HFF-Myc (cell line): ENCODE data around the gene KRT23.

Experiments used
- DNase-seq: peaks from one replicate; pipeline ENCODE4 v3.0.0-alpha.2; 2011; ENCODE audit warnings: low read depth; ENCODE audit errors: extremely low read depth
- H3K4me3 ChIP-seq: replicated peaks from 2 replicates; pipeline ENCODE4 v1.5.1; 2011; ENCODE audit warnings: low read depth, mild to moderate bottlenecking, control low read depth, low read length
- TF ChIP-seq, protein P1 (sequence below): IDR thresholded peaks from 2 replicates; pipeline ENCODE4 v1.5.1; 2012; ENCODE audit warnings: mild to moderate bottlenecking, low read depth, low read length, control low read depth; ENCODE audit errors: missing control alignments

Gene KRT23

GRCh38 chr17:40961591-40961990, 24.1 kb upstream of the KRT23 start:
- no peak overlapping the region for H3K4me3 ChIP-seq
- no peak for DNase-seq
- TF ChIP-seq, protein P1, sequence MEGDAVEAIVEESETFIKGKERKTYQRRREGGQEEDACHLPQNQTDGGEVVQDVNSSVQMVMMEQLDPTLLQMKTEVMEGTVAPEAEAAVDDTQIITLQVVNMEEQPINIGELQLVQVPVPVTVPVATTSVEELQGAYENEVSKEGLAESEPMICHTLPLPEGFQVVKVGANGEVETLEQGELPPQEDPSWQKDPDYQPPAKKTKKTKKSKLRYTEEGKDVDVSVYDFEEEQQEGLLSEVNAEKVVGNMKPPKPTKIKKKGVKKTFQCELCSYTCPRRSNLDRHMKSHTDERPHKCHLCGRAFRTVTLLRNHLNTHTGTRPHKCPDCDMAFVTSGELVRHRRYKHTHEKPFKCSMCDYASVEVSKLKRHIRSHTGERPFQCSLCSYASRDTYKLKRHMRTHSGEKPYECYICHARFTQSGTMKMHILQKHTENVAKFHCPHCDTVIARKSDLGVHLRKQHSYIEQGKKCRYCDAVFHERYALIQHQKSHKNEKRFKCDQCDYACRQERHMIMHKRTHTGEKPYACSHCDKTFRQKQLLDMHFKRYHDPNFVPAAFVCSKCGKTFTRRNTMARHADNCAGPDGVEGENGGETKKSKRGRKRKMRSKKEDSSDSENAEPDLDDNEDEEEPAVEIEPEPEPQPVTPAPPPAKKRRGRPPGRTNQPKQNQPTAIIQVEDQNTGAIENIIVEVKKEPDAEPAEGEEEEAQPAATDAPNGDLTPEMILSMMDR = no peak

- TF ChIP-seq, protein P1 = no peak
- no peak for DNase-seq
- H3K4me3 ChIP-seq = no peak overlapping the region
Measured at GRCh38 chr17:40960144-40960543, 22.7 kb upstream of the KRT23 start.

GRCh38 chr17:40958086-40958953, 20.9 kb upstream of the KRT23 start:
- TF ChIP-seq, protein P1 = no peak
- no peak for DNase-seq
- H3K4me3 ChIP-seq = no peak overlapping the region

- DNase-seq = peak; percentile 82
- TF ChIP-seq, protein P1 = no peak
- no peak overlapping the region for H3K4me3 ChIP-seq
Measured at GRCh38 chr17:40956401-40957254, 19.2 kb upstream of the KRT23 start.

DNA sequence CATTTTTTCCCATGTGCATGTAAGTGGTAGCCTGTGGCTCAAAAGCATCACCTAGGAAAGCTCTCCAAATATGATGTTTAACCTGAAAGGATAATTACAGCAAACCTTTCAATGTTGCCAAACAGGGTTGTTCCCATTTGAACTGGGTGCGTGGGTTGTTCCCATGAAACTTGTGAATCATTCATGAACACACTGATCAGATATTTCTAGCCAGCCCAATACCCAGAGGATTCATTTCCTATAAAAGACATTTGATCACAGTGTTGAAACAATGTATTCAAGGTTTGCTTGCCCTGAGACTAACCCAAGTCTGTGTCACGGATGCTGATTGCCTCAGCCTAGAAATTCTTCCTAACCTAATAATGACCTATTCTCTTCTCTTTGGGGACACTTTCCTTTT, 16.4 kb upstream of the KRT23 start:
- DNase-seq = no peak
- TF ChIP-seq, protein P1 = no peak
- no peak overlapping the region for H3K4me3 ChIP-seq

GRCh38 chr17:40952661-40953060, 15.2 kb upstream of the KRT23 start:
- TF ChIP-seq, protein P1 = no peak
- no peak overlapping the region for H3K4me3 ChIP-seq
- peak; percentile 40 for DNase-seq
